GM19238 (cell line): ENCODE measurements around the gene ABCB6.
A peak's percentile ranks its signal among the peaks of the same experiment; 100 is the strongest.
"Not testable (repeated sequence)": the region's sequence is repeated elsewhere in the genome, so short reads cannot be mapped to it uniquely, and the experiment has no call there.

ENCODE experiments used
- DNase-seq: peaks from one replicate; pipeline ENCODE4 v3.0.0; 2011; ENCODE audit warnings: low spot score; ENCODE audit not compliant: insufficient read length

ABCB6 gene

GRCh38 chr2:219214141-219214540, 4.6 kb downstream of the ABCB6 start:
- DNase-seq, result no peak

- DNase-seq, result no peak
Measured at GRCh38 chr2:219213486-219214071, 5.2 kb downstream of the ABCB6 start.

- DNase-seq, result no peak
Measured at GRCh38 chr2:219213026-219213415, 5.7 kb downstream of the ABCB6 start.

GRCh38 chr2:219210886-219211362, 7.8 kb downstream of the ABCB6 start:
- DNase-seq, result no peak

- DNase-seq, result no peak
Measured at GRCh38 chr2:219210196-219210885, 8.4 kb downstream of the ABCB6 start.

GRCh38 chr2:219209236-219210195, 9.2 kb downstream of the ABCB6 start:
- DNase-seq, result no peak

- DNase-seq, result no peak
Measured at GRCh38 chr2:219207884-219208740, 10.6 kb downstream of the ABCB6 start.

GRCh38 chr2:219207134-219207883, 11.4 kb downstream of the ABCB6 start:
- DNase-seq, result no peak

GRCh38 chr2:219206328-219207133, 12.2 kb downstream of the ABCB6 start, which contains the start of gene ZFAND2B:
TSS of gene ZFAND2B (plus strand) at chr2:219206782. CDS start at chr2:219206988, 206 bp downstream.
- peak; percentile 98 for DNase-seq

GRCh38 chr2:219205981-219206327, 12.8 kb downstream of the ABCB6 start:
- DNase-seq, result no peak

GRCh38 chr2:219205165-219205538, 13.6 kb downstream of the ABCB6 start:
- no peak for DNase-seq

GRCh38 chr2:219204425-219205164, 14.2 kb downstream of the ABCB6 start:
- no peak for DNase-seq

GRCh38 chr2:219201331-219201730, 17.4 kb downstream of the ABCB6 start:
- DNase-seq, result not testable (repeated sequence)

GRCh38 chr2:219200502-219201326, 18.0 kb downstream of the ABCB6 start:
- DNase-seq, result not testable (repeated sequence)

GRCh38 chr2:219199470-219200211, 19.1 kb downstream of the ABCB6 start:
- DNase-seq, result no peak

GRCh38 chr2:219198974-219199373, 19.8 kb downstream of the ABCB6 start:
- DNase-seq, result no peak

- no peak for DNase-seq
Measured at GRCh38 chr2:219197388-219197787, 21.4 kb downstream of the ABCB6 start.
